Islet precursor cell (in vitro differentiated cells): ENCODE data around the gene ZNF446.
"Not testable (repeated sequence)": the region's sequence is repeated elsewhere in the genome, so short reads cannot be mapped to it uniquely, and the experiment has no call there.

Experiments used
- DNase-seq: peaks from one replicate; pipeline ENCODE4 v3.0.0-alpha.2; 2018

Gene ZNF446

DNA sequence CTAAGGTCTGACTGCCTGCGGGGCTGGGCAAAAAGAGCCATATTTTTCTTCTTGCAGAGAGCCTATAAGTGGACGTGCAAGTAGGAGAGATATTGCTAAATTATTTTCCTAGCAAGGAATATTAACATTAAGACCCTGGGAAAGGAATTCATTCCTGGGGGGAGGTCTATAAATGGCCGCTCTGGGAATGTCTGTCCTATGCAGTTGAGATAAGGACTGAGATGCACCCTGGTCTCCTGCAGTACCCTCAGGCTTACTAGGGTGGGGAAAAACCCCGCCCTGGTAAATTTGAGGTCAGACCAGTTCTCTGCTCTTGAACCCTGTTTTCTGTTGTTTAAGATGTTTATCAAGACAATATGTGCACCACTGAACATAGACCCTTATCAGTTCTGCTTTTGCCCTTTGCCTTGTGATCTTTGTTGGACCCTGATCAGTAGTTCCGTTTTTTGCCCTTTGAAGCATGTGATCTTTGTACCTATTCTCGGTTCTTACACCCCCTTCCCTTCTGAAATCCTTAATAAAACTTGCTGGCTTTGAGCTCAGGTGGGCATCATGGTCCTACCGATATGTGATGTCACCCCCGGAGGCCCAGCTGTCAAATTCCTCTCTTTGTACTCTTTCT lies 31.6 kb downstream of the ZNF446 start:
- DNase-seq = not testable (repeated sequence)

DNA sequence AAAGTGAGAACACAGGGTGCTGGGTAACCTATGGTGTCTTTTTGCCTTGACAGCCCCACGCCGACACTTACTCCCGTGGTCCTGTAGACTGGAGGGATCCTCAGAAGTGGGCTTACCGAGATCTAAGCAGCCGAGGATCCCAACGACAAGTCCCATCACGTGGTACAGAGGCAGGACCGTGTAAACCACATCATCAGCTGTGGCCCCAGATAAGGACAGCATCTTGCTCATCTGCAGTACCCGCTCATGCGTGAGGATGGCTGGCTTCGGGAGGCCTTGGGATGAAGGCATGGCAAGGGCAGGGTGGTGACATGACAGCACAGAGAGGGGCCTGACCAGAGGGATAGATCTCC lies 33.6 kb downstream of the ZNF446 start:
- no peak for DNase-seq

DNA sequence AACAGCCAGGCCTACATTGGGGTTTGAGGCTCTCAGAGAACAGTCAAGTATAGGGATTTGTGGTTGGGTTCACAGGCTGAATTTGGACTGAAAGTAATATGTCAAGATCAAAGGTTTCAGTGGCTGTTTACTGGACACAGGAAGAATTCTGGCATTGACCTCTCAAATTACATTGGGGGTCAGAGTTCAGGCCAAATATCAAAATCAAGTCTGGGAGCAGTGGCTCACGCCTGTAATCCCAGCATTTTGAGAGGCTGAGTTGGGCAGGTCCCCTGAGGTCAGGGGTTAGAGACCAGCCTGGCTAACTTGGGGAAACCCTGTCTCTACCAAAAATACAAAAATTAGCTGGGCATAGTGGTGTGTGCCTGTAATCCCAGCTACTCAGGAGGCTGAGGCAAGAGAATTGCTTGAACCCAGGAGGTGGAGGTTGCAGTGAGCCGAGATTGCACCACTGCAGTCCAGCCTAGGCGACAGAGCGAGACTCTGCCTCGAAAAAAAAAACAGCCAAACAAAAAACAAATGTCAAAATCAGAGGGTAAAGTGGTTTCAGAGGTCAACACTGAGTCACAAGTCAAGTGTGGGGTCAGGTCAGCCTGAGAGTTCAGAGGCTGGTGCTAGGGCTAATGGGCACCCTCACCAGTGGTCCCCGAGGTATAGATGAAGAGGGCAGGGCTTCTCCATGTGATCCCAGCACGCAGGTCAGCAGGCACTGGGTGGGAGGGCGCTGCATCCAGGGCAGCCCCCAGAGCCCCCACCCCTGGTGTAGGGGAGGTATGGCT lies 34.1 kb downstream of the ZNF446 start:
- DNase-seq = no peak

DNA sequence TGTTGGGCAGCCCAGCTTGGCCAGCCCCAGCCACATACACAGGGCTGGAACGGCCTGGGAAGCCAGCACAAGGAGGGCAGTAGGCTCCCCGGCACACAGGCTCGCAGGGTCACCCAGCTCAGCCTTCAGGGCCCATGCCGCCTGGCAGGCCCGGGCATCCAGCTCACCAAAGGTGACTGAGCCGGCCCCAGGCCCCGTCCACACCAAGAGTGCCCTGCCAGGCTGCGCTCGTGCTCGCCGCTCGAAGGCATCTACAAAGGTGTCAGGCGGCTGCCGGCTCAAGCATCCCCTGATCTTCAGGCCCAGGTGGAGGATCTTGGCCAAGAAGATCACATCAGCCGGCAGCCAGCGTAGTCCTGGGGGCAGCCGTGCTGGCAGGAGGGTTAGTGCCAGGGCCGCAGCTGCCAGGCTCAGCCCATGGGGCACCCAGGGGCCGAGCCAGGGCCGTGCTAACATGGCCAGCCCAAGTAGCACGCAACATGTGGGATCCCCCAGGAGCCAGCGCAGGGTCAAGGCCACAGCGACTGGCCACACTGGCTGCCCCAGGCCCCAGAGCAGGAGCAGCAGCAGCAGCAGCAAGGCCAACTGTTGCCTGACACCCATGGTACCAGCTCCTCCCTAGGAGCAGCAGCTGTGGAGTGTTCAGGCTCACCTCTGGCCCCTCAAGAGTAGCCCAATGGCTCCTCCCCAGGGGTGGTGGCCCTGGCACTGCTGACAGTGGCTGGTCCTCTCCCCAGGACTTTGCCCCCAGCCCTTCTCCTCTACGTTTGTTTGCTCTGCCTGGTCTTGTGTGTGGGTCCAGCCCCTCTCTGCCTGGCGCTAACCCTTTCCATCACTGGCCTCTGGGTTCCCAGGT lies 35.4 kb downstream of the ZNF446 start, which contains the start of gene SLC27A5:
Gene SLC27A5, minus strand, starts transcription at position 640 of the 856 bp plus-strand sequence. Its CDS starts 37 bp downstream, at position 603.
- no peak for DNase-seq

DNA sequence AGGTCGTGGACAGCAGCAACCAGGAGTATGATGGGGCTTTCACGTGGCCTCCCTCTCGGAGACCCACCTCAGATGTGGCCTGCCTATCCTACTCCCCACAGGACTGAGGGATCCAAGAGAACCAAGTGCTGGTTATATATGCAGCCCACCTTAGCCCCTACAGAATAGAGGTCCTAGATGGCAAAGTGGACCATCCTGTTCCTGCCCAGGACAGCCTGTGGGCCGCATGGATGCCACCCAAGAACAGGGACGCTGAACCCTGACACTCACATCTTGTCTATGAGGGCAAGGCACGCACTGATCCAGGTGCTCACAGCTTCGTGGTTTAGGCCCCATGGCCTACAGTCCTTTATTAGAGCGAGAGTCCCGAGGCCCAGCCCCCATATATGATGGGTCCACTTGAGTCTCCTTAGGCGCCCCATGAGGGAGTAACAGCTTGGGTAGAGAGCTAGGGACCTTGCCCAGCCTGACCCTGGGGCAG lies 37.1 kb downstream of the ZNF446 start:
- no peak for DNase-seq

DNA sequence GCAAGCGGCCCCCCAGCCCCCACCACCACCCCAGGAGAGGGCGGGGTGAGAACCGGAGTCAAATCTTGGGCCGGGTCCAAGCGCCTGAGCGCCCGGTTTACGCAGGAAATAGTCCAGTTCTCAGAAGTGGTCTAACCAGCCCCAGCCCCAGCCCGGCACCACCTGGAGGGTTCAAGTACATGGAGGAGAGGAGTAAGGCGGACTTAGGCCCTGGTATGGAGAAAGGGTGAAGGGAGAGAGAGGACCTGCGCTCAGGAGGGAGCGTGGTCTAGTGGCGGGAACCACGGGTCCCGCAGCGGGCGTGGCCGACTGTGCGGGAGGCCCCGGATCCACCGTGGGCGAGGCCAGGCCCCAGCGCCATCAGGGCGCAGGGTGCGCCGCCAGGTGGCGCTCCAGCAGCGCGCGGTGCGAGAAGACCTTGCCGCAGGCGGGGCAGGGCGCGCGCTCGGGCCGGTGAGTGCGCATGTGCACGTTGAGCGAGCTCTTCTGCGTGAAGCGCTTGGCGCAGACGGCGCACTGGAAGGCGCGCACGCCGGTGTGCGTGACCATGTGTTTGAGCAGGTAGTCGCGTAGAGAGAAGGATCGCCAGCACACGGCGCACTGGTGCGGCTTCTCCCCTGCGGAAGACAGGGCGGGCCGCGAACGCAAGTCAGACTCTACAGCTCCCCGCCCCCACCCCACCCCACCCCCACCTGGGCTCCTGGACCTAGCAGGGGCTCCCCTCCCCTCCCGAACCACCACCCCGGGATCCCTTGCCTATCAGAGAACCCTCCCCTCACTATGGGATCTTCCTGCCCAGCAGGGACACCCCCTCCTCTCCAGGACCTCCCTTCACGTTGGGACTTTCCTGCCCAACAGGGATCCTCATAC lies 37.8 kb downstream of the ZNF446 start:
- DNase-seq = peak; percentile 94

DNA sequence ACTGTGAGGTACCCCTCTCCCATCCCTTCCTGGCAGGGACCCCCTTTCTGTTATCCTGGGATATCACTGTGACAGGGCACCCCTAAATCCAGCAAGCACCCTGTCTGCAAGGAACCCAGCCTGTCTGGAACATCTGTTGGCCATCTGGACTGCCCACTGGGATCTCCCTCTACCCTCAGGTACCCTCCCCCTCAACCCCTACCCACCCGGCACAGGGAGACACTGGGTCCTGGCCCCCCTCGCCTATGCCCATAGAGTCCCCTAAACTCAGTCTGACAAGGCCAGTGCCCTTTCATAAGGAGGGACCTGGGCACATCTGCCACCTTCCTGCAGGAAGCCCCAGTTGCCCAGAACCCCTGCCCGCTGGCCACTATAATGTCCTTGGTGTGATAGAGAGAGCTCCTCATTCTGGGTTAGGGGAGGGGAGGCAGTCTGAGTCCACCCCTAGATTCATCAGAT lies 38.4 kb downstream of the ZNF446 start:
- DNase-seq = no peak

DNA sequence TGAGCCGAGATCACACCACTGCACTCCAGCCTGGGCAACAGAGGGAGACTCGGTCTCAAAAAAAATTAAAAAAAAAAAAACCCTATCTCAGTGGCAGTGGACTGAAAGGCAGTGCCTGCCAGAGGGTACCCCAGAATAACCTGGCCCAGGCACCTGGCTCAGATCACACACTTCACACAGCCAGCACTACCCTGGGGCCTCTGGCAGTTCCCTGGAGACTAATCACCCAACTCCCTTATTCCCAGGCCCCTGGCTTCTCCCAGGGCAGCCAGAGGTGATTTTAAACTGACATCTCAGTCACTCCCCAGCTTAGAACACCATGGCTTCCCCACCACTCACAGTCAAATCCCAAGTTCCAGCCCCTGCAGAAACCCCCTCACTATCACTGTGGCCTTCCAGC lies 39.1 kb downstream of the ZNF446 start:
- no peak for DNase-seq

DNA sequence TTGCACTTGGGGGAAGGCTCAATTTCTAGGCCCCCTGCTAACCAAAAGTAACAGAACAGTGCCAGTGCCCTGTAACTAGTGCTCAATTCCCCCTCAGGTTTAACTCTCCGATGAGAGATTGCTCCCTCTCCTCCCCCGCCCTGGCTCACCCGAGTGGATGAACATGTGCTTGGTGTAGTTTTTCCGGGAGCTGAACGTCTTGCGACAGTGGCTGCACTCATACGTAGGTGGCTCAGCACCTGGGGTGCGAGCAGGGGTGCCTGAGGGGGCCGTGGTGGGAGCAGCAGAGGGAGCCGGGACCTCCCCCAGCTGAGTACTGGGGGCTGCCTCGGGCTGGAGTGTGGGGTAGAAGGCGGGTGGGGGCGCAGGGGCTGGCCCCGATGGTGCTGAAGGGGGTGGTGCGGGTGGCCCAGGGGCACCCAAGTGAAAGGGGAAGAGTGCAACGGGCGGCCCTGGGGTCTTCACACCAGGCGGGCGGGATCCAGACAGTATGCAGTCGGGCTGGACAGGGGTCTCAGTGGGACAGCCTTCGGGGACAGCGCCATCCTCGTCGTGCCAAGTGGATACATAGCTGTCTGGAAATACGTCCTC lies 40.2 kb downstream of the ZNF446 start:
- no peak for DNase-seq

DNA sequence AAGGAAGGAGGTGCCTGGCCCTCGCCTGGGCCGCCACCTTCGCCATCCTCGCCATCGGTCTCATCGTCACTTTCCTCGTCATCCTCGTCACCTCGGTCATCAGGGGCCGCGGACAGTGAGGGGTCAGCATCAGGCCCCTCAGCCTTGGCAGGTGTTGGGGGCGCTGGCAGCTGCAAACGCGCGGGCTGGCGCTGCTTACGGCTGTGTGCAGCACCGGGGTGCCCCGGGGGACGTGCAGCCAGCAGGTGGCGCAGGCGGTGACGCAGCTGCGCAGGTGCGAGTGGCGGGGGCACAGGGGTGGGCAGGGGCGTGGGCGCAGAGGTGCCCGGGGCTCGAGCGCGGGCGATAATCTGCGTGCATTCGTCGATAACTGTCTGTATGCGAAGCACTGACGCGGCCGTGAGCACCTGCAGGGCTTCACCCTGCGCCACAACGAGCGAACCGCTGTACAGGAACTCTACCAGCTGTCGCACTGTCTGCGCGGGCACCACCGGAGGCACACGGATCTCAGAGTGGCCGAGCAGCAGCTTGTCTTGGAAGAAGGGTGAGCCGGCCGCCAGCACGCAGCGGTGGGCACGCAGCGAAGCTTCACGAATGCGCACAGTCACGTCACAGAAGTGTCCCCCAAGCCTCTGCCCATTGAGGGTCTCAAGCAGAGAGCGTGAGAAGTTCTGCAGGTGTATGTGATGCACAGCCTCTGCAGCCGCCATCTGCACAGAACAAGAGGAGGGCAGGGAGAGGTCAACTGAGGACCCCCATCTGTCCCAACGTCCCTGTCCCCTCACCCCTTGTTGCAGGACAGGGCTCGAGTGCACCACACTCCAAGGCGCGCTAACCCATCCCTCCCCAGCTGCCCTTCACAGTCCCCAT lies 41.0 kb downstream of the ZNF446 start:
- DNase-seq = no peak

DNA sequence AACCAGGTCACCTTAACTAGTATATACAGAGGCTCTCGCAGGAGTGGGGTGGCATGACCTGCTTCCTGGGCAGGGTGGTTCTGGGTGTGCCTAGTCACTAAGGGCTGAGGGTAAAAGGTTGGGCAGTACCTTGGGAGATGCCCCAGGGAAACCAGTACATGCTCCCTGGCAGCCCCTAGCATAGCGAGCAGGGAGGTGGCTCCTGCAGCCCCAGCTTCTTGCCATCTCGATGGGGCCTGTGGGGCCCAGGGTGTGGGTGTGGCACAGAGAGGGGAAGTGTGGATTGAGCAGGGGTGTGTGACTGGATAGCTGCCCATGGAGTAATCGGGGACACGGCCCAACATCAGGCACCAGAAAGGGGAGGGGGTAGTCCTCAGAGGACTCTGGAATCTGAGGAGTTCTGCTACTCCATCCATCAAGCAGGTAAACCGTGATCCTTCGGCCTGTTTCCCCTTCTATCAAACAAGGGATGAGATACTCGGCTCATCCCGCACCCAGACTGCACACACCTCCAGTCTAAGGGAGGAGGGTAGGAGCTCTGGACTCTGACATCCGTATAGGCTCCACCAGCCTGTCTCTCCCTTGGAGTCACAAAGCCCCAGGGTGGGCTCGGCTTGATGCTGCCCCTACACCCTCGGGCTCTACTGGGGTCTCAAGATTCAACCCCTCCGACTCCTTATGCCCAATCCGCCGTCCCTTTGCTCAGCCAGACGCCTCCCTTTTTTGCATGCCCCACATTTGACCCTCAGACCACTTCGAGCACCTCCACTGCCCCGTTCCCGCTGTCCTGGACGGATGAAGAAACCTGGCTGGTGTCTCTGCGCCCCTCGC lies 42.3 kb downstream of the ZNF446 start:
- DNase-seq = no peak

DNA sequence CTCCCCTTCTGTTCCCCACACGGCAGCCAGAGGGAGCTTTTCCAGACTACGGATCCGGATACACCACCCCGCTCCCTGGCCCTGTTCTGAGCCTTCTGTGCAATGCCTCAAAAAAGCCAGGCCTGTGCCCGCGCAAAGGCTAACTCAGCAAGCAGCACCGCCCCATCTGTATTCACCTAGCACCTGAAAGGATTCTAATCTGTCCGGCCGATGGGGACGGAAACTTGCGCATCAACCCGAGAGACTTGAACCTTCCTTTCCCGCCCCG lies 42.9 kb downstream of the ZNF446 start:
- DNase-seq = peak; percentile 85

DNA sequence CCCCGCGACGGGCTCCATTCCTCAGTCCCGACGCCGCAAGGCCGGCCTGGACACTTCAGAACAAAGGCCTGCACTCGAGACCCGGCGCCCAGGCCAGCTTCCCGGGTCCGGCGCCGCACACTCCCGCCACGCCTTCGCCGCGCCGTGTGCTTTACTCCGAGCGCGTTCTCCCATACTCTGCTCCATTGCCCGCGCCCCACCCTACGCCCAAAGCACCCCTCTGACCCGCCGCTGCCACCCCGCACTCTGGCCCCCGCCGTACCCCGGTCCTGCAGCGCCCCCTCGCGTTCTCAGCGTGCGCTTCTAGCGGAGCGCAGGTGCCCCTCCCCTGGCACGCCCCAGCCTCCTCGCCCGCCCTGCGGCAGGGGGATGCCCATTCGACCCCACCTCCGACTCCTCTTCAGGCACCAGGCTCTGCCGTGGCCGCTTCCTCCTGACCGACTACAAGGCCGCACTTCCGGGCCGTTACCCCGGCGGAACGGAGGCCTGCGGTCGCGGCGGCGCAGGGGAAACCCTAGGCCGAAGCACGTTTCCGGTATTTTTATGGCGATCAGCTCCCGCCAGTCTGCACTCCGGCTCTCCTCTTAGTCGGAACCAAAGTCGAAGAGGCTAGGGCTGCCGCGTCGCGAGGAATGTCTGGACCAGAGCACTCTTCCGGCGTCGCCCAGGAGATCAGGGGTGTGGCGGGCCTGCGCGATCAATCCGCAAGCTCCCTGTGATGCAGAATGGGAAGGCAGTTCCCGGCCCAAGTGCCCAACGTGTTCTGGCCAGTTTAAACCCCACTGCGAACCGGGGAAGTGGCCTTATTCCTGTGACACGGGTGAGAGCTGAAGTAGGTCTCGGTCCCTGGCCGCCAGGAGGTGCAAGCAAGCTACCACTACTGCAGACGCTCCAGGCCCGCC lies 43.5 kb downstream of the ZNF446 start, which contains the start of gene ZBTB45:
Gene ZBTB45, minus strand, starts transcription at position 456 of the 902 bp plus-strand sequence. CDS start 2,137 bp downstream, outside the sequence.
- peak; percentile 98 for DNase-seq

DNA sequence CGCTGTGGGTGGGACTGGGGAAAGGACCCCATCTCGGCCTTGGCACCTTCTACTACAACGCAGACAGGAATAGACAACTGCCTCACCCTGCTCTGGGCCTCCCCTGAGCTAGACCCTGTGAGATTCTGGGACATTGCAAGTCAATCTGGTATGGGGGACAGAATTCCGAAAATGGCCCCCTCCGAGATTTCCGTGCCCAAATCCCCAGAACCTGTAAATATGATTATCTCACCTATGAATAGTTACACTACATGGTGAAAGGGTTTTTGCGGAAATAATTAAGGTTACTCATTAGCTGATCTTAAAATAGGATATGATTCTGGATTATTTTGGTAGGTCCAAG lies 44.1 kb downstream of the ZNF446 start:
- DNase-seq = no peak

DNA sequence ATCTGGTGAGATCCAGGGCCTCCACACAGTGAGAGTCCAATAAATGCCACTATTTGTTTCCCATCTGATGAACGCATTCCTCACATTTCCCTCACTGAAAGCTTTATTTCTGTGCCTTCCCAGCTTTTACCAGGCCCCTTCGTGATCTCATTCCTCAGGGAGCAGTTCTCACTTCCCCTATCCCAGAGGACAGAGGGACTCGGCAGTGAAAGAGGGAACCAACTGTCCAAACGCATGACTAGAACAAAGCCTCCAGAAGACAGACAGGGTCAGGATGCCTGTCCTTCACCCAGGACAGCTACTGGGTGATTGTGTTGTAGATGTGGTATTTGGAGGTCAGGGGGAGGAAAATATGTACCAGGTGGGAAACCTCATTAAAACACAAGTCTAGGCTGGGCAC lies 45.5 kb downstream of the ZNF446 start:
- DNase-seq = no peak

DNA sequence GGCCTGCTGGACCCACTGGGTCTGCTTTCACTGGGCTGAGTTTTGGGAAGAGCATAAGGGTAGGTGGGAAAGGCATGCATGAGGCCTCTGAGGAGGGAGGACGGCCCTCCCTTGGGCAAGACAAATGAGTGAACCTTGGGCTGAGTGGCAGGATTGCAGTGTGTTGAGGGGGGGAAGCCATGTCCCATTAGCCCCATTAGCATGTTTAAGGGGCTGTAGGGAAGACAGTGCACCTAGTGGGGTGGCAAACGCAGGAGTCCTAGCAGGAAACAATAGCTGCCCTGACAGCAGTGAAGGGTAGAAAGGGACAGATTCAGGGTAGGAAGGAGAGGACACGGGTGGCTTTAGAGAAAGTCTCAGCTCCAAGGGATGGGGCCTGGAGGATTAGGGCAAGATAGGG lies 46.6 kb downstream of the ZNF446 start:
- no peak for DNase-seq

DNA sequence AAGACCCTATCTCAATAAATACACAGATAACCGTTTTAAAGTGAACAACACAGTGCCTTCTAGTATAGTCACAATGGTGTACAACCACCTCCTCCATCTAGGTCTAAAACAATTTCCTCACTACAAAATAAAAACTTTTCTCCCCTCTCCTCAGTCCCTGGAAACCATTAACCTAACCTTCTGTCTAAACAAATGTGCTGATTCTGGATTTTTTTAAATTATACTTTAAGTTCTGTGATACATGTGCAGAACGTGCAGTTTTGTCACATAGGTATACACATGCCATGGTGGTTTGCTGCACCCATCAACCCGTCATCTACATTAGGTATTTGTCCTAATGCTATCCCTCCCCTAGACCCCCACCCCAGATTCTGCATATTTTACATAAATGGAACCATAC lies 53.3 kb downstream of the ZNF446 start:
- DNase-seq = no peak
